ENCODE results near the gene SLC25A45. TPM values are rescaled to one million over a fixed set of nuclear protein-coding genes. Genes with fewer than 3 reads are reported as not detected.

SLC25A45 gene
- polyA plus RNA-seq, 2 of the 4 experiments (the other 2 are of a cell fraction): 3.1 to 8.1 TPM

DNA sequence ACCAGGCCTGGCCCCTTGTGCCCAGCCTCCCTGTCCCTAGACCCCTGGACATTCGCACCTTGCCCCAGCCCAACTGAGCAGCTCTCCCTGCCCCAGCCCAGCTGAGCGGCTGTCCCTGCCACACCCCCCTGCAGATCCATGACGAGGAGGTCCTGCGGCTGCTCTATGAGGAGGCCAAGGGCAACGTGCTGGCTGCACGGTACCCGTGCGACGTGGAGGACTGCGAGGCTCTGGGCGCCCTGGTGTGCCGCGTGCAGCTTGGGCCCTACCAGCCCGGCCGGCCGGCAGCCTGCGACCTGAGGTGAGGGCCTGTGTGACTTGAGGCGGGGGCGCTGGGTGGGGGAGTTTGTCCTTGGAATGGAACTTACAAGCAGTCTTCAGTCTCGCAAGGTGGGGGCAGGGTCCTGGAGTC is 11.7 kb upstream of the SLC25A45 start:
- ChIA-PET POLR2A (no interaction called here), CTCF (interaction anchor here (0.7 to 2.9 kb wide), 5 partner anchors 10 to 42 kb away, joined by 3 to 9 read pairs (median 8); partner anchors contain the start of gene SLC25A45)
- Histone ChIP-seq H3K9me3 (no peaks in the 10 kb centered on the region), H3K27ac (no peak overlapping the region), H3K4me3 (no peak overlapping the region), H3K4me1 (peaks cover 21% of the 10 kb centered on the region; the same call in 2 of the 3 replicates), H3K4me2 (no peak overlapping the region)
- 93% methylated on average over 20 of the region's 20 CpGs for WGBS (ENCODE audit: missing lambda C conversion rate)
- no peak for TF ChIP-seq RNF2 (IDR thresholded peaks at IDR 0.05; ENCODE audit: borderline replicate concordance, low read depth)
- no peak for TF ChIP-seq CEBPB (IDR thresholded peaks at IDR 0.05)
- TF ChIP-seq HDAC2 (IDR thresholded peaks at IDR 0.05): no peak
- TF ChIP-seq, protein P1, sequence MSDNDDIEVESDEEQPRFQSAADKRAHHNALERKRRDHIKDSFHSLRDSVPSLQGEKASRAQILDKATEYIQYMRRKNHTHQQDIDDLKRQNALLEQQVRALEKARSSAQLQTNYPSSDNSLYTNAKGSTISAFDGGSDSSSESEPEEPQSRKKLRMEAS (IDR thresholded peaks at IDR 0.05): no peak
- TF ChIP-seq POLR2A (IDR thresholded peaks at IDR 0.05; ENCODE audit: low read length): no peak
- TF ChIP-seq HOXA7 (CRISPR knock-in tag; IDR thresholded peaks at IDR 0.05): no peak
- no peak for TF ChIP-seq NR3C1 (IDR thresholded peaks at IDR 0.05)
- TF ChIP-seq FOSL2 (IDR thresholded peaks at IDR 0.05): no peak
- no peak for TF ChIP-seq FOSL2 (CRISPR knock-in tag; IDR thresholded peaks at IDR 0.05)
- no peak for TF ChIP-seq SMC3 (IDR thresholded peaks at IDR 0.05)
- TF ChIP-seq EHF (CRISPR knock-in tag; IDR thresholded peaks at IDR 0.05): no peak
- TF ChIP-seq HOXB5 (CRISPR knock-in tag; IDR thresholded peaks at IDR 0.05): no peak
- no peak for TF ChIP-seq BHLHE40 (IDR thresholded peaks at IDR 0.05; ENCODE audit: low read depth, low read length)
- no peak for TF ChIP-seq PHF8 (IDR thresholded peaks at IDR 0.05; ENCODE audit: borderline replicate concordance, low read depth)
- no peak for TF ChIP-seq FOSB (CRISPR knock-in tag; IDR thresholded peaks at IDR 0.05)
- ATAC-seq (no peak), DNase-seq (ENCODE audit: low read depth in 1 of 2, low spot score in 1 of 2) (no peak), FAIRE-seq (no peak)

DNA sequence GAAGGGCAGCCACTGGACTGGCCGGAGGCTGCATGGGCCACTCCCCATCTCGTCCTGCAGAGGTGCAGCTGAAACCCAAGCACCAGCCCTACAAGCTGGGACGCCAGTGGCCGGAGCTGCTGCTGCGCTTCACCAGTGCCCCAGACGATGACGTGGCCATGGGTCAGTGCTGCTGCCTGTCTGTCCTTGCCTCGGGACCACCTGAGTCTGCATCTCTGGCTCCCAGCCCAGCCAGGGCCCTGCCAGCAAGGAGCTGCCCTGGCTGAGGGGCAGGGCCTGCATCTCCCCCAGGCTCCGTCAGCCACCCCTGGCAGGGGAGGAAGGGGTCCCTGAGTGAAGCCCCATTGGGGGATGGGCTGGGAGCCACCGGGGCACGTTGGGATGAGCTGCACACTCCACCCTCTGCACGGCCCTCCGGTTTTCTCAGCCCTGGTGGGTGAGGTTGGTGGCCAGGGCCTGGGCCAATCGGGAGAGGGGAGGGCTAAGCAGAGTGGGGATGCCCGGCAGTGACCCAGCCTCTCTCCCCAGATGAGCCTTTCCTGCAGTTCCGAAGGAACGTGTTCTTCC is 11.2 kb upstream of the SLC25A45 start:
- no peak overlapping the region for H3K4me3 ChIP-seq
- ChIA-PET CTCF (interaction anchor here (0.7 to 2.9 kb wide), 7 partner anchors 9 to 117 kb away, joined by 3 to 9 read pairs (median 5); partner anchors contain the start of gene SLC25A45), POLR2A (no interaction called here)
- no peak for TF ChIP-seq POLR2A (IDR thresholded peaks at IDR 0.05; ENCODE audit: low read length)
- no peak for TF ChIP-seq RNF2 (IDR thresholded peaks at IDR 0.05; ENCODE audit: borderline replicate concordance, low read depth)
- TF ChIP-seq RAD21 (conservative IDR thresholded peaks at IDR 0.05 in 1 of 2, IDR thresholded peaks at IDR 0.05 in 1 of 2): no peak
- no peak for TF ChIP-seq SREBF2 (IDR thresholded peaks at IDR 0.05)
- no peak for TF ChIP-seq PHF8 (IDR thresholded peaks at IDR 0.05; ENCODE audit: borderline replicate concordance, low read depth)
- no peak for TF ChIP-seq FOSL2 (IDR thresholded peaks at IDR 0.05)
- TF ChIP-seq FOSL2 (CRISPR knock-in tag; IDR thresholded peaks at IDR 0.05): no peak
- no peak for TF ChIP-seq ZNF302 (CRISPR knock-in tag; IDR thresholded peaks at IDR 0.05)
- no peak for TF ChIP-seq RARB (CRISPR knock-in tag; IDR thresholded peaks at IDR 0.05)
- no peak for TF ChIP-seq MAZ (IDR thresholded peaks at IDR 0.05; ENCODE audit: borderline replicate concordance, low read depth, low read length)
- no peak for TF ChIP-seq KDM1A (IDR thresholded peaks at IDR 0.05; ENCODE audit: low read depth)
- no peak for TF ChIP-seq FOXS1 (CRISPR knock-in tag; IDR thresholded peaks at IDR 0.05)
- no peak for TF ChIP-seq JUNB (IDR thresholded peaks at IDR 0.05)
- no peak for ATAC-seq
- no peak for FAIRE-seq
- no peak overlapping the region for H3K4me2 ChIP-seq
- no peak overlapping the region for H3K27ac ChIP-seq
- H3K9me3 ChIP-seq: no peaks in the 10 kb centered on the region
- 90% methylated on average over 15 of the region's 17 CpGs for WGBS (ENCODE audit: missing lambda C conversion rate)
- H3K4me1 ChIP-seq: peaks cover 26% of the 10 kb centered on the region; the same call in 2 of the 3 replicates
- DNase-seq (ENCODE audit: low read depth in 1 of 2, low spot score in 1 of 2): no peak

DNA sequence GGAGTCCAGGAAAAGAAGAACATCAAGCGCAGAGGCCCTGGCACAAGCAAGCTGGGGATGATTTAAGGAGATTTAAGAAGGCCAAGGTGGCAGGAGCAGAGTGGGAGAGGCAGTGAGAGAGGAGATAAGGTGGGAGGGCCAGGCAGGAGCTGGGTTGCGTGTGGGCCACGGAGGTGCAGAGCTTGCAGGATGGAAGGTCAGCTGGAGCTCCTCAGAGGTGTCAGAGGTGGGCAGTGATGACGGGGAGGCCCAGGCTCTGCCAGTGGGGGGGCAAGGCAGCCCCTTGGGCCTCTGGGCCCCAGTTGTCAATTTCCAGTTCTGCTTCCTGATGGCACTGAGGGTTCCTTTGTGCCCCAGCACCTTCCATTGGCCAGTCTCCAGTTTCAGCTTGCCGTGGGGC is 10.5 kb upstream of the SLC25A45 start:
- Histone ChIP-seq H3K4me2 (no peak overlapping the region), H3K4me3 (no peak overlapping the region), H3K27ac (no peak overlapping the region), H3K9me3 (no peaks in the 10 kb centered on the region), H3K4me1 (peaks cover 33% of the 10 kb centered on the region; the same call in 2 of the 3 replicates)
- POLR2A ChIA-PET: no interaction called here
- ATAC-seq (no peak), DNase-seq (ENCODE audit: low read depth in 1 of 2, low spot score in 1 of 2) (no peak), FAIRE-seq (no peak)
- TF ChIP-seq NR3C1 (IDR thresholded peaks at IDR 0.05) (no peak), ZSCAN20 (CRISPR knock-in tag; IDR thresholded peaks at IDR 0.05) (no peak), HDAC2 (IDR thresholded peaks at IDR 0.05) (no peak), FOSL2 (IDR thresholded peaks at IDR 0.05) (no peak), FOSL2 (CRISPR knock-in tag; IDR thresholded peaks at IDR 0.05) (no peak), FOSB (CRISPR knock-in tag; IDR thresholded peaks at IDR 0.05) (no peak)
- TF ChIP-seq, protein P2, sequence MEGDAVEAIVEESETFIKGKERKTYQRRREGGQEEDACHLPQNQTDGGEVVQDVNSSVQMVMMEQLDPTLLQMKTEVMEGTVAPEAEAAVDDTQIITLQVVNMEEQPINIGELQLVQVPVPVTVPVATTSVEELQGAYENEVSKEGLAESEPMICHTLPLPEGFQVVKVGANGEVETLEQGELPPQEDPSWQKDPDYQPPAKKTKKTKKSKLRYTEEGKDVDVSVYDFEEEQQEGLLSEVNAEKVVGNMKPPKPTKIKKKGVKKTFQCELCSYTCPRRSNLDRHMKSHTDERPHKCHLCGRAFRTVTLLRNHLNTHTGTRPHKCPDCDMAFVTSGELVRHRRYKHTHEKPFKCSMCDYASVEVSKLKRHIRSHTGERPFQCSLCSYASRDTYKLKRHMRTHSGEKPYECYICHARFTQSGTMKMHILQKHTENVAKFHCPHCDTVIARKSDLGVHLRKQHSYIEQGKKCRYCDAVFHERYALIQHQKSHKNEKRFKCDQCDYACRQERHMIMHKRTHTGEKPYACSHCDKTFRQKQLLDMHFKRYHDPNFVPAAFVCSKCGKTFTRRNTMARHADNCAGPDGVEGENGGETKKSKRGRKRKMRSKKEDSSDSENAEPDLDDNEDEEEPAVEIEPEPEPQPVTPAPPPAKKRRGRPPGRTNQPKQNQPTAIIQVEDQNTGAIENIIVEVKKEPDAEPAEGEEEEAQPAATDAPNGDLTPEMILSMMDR (IDR thresholded peaks at IDR 0.05): no peak
- TF ChIP-seq, protein P3, sequence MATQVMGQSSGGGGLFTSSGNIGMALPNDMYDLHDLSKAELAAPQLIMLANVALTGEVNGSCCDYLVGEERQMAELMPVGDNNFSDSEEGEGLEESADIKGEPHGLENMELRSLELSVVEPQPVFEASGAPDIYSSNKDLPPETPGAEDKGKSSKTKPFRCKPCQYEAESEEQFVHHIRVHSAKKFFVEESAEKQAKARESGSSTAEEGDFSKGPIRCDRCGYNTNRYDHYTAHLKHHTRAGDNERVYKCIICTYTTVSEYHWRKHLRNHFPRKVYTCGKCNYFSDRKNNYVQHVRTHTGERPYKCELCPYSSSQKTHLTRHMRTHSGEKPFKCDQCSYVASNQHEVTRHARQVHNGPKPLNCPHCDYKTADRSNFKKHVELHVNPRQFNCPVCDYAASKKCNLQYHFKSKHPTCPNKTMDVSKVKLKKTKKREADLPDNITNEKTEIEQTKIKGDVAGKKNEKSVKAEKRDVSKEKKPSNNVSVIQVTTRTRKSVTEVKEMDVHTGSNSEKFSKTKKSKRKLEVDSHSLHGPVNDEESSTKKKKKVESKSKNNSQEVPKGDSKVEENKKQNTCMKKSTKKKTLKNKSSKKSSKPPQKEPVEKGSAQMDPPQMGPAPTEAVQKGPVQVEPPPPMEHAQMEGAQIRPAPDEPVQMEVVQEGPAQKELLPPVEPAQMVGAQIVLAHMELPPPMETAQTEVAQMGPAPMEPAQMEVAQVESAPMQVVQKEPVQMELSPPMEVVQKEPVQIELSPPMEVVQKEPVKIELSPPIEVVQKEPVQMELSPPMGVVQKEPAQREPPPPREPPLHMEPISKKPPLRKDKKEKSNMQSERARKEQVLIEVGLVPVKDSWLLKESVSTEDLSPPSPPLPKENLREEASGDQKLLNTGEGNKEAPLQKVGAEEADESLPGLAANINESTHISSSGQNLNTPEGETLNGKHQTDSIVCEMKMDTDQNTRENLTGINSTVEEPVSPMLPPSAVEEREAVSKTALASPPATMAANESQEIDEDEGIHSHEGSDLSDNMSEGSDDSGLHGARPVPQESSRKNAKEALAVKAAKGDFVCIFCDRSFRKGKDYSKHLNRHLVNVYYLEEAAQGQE (IDR thresholded peaks at IDR 0.05): no peak
- TF ChIP-seq, protein P4, sequence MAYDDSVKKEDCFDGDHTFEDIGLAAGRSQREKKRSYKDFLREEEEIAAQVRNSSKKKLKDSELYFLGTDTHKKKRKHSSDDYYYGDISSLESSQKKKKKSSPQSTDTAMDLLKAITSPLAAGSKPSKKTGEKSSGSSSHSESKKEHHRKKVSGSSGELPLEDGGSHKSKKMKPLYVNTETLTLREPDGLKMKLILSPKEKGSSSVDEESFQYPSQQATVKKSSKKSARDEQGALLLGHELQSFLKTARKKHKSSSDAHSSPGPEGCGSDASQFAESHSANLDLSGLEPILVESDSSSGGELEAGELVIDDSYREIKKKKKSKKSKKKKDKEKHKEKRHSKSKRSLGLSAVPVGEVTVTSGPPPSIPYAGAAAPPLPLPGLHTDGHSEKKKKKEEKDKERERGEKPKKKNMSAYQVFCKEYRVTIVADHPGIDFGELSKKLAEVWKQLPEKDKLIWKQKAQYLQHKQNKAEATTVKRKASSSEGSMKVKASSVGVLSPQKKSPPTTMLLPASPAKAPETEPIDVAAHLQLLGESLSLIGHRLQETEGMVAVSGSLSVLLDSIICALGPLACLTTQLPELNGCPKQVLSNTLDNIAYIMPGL (CRISPR knock-in tag; IDR thresholded peaks at IDR 0.05; ENCODE audit: borderline replicate concordance): no peak
- WGBS (ENCODE audit: missing lambda C conversion rate): 96% methylated on average over 5 of the region's 5 CpGs
- CTCF ChIA-PET: interaction anchor here (1.2 to 2.9 kb wide), 6 partner anchors 10 to 117 kb away, joined by 3 to 9 read pairs (median 6); partner anchors contain the start of gene SLC25A45

Data from A549 (cell line).